Naive thymus-derived CD4-positive, alpha-beta T cell (primary cell): ENCODE data around the gene GRID2IP. TPM values are rescaled to one million over a fixed set of nuclear protein-coding genes. Genes with fewer than 3 reads are reported as not detected.

ENCODE experiments used
- ATAC-seq: fragments of 150-1000 bp; cut with Tn5 transposase; 2 replicates; pipeline ENCODE4 v1.10.0; 2021; ENCODE audit warnings: mild to moderate bottlenecking, moderate library complexity
- CTCF ChIA-PET: fragments of 350-600 bp; sonication (Branson Sonifier 250); formaldehyde crosslinking; loops from one replicate; lab custom pipeline; 2021; ENCODE audit warnings: antibody characterized with exemption; lab: Charles Lee
- POLR2A ChIA-PET: fragments of 350-600 bp; sonication (Branson Sonifier 250); formaldehyde crosslinking; loops from one replicate; lab custom pipeline; 2021; ENCODE audit warnings: antibody characterized with exemption, inconsistent platforms; lab: Charles Lee
- DNase-seq, 9 donors: peaks; one replicate each; pipeline versions ENCODE4 v3.0.0 to v3.0.0-alpha.2; 2020 to 2022; ENCODE audit warnings: mixed read lengths in 1 of 9
- H3K27ac ChIP-seq: one replicate; pipeline ENCODE4 v1.7.0; 2013; ENCODE audit warnings: mild to moderate bottlenecking, low read depth, low read length, moderate library complexity
- H3K27me3 ChIP-seq, 2 donors: one replicate each; pipeline ENCODE4 v1.7.0; 2013; ENCODE audit warnings: low read length in 2 of 2, mild to moderate bottlenecking in 2 of 2, moderate library complexity in 2 of 2; ENCODE audit not compliant: control insufficient read depth in 2 of 2, insufficient read depth in 2 of 2
- H3K36me3 ChIP-seq, 3 experiments: 1 replicate in 2 of 3; 2 replicates in 1 of 3; pipeline ENCODE4 v1.7.0; 2013; ENCODE audit warnings: low read length in 3 of 3, mild to moderate bottlenecking in 3 of 3, moderate library complexity in 1 of 3; ENCODE audit not compliant: insufficient read depth in 3 of 3, control insufficient read depth in 2 of 3
- H3K4me1 ChIP-seq, 2 donors: one replicate each; pipeline ENCODE4 v1.7.0; 2013; ENCODE audit warnings: low read length in 2 of 2, mild to moderate bottlenecking in 2 of 2, moderate library complexity in 1 of 2; ENCODE audit not compliant: control insufficient read depth in 2 of 2, insufficient read depth in 2 of 2
- H3K4me3 ChIP-seq: 2 replicates; pipeline ENCODE4 v1.7.0; 2013; ENCODE audit warnings: mild to moderate bottlenecking, low read length
- H3K9me3 ChIP-seq, 3 experiments: 1 replicate in 2 of 3; 2 replicates in 1 of 3; pipeline ENCODE4 v1.7.0; 2013; ENCODE audit warnings: low read length in 3 of 3; ENCODE audit not compliant: control insufficient read depth in 2 of 3
- H3K27ac Mint-ChIP-seq, 9 donors: one replicate each; pipeline ENCODE4 v1.8.0; 2020 to 2022; ENCODE audit warnings: mixed read lengths in 9 of 9, mild to moderate bottlenecking in 8 of 9, moderate library complexity in 5 of 9, inconsistent platforms in 2 of 9
- H3K27me3 Mint-ChIP-seq, 5 donors: one replicate each; pipeline ENCODE4 v1.8.0; 2021 to 2022; ENCODE audit warnings: mixed read lengths in 5 of 5, mild to moderate bottlenecking in 1 of 5
- H3K36me3 Mint-ChIP-seq, 5 donors: one replicate each; pipeline ENCODE4 v1.8.0; 2020 to 2022; ENCODE audit warnings: mixed read lengths in 5 of 5, mild to moderate bottlenecking in 3 of 5, inconsistent platforms in 1 of 5
- H3K4me1 Mint-ChIP-seq, 7 donors: one replicate each; pipeline ENCODE4 v1.8.0; 2020 to 2022; ENCODE audit warnings: mixed read lengths in 7 of 7, mild to moderate bottlenecking in 3 of 7, inconsistent platforms in 1 of 7
- H3K4me3 Mint-ChIP-seq, 10 donors: one replicate each; pipeline ENCODE4 v1.8.0; 2020 to 2022; ENCODE audit warnings: mild to moderate bottlenecking in 10 of 10, mixed read lengths in 10 of 10, moderate library complexity in 6 of 10, inconsistent platforms in 2 of 10
- H3K9me3 Mint-ChIP-seq, 11 donors: one replicate each; pipeline ENCODE4 v1.8.0; 2020 to 2022; ENCODE audit warnings: mixed read lengths in 11 of 11, mild to moderate bottlenecking in 4 of 11, inconsistent platforms in 1 of 11, moderate library complexity in 1 of 11
- intact Hi-C, 2 donors: fragments of 100-400 bp; cut with micrococcal nuclease; formaldehyde crosslinking; loops; one replicate each; pipeline ENCODE4 v1.15.1; 2023
- polyA plus RNA-seq, 2 donors: library from polyadenylated mRNA; unstranded; fragments of 300-500 nt; fragmentation: Illumina TruSeq; gene quantifications; one replicate each; pipeline ENCODE4 v1.2.3, GENCODE V29; 2021
- total RNA-seq, 6 experiments: library from RNA in 5 of 6; stranded (reverse) in 5 of 6; gene quantifications; 1 replicate in 5 of 6; 2 replicates in 1 of 6; pipeline ENCODE4 v1.2.3 and lab custom pipeline; 2021 to 2026

Gene GRID2IP
- total and polyA plus RNA-seq, 7 experiments from 2014 or later, result 0.24 to 1.5 (median 1.1) TPM; not detected in 3

- DNase-seq (peak; percentile 28 to 63 (median 51)), ATAC-seq (peak; percentile 84)
- peak overlapping the region in 3 of 9 donors; percentile 28 to 65 (median 62) for H3K27ac Mint-ChIP-seq
- Histone ChIP-seq H3K36me3 (no peaks in the 10 kb centered on the region), H3K9me3 (no peaks in the 10 kb centered on the region), H3K27ac (peak overlapping the region; percentile 51), H3K4me3 (peak overlapping the region; percentile 55), H3K27me3 (no peaks in the 10 kb centered on the region), H3K4me1 (peaks cover 0 to 5% of the 10 kb centered on the region in 2 donors)
- ChIA-PET CTCF (interaction anchor here (1.6 kb wide), 1 partner anchor 27 kb away, joined by 3 read pairs; no protein-coding TSS in a partner anchor), POLR2A (interaction anchor here (0.7 to 1.1 kb wide), 2 partner anchors 42 to 45 kb away, joined by 6 read pairs; no protein-coding TSS in a partner anchor)
- H3K4me1 Mint-ChIP-seq, result peaks cover 7 to 23% (median 14%) of the 10 kb centered on the region in 7 donors
- intact Hi-C loops, result loop anchor here in 1 of 2 donors (1.0 kb wide), 1 partner anchor 28 kb away; no protein-coding TSS in a partner anchor
- H3K27me3 Mint-ChIP-seq, result peaks cover 8 to 61% (median 18%) of the 10 kb centered on the region in 5 donors
- no peaks in the 10 kb centered on the region for H3K36me3 Mint-ChIP-seq
- H3K9me3 Mint-ChIP-seq, result no peaks in the 10 kb centered on the region
- peak overlapping the region; percentile 74 to 87 (median 81) for H3K4me3 Mint-ChIP-seq
Measured at GRCh38 chr7:6530626-6531491, 20.4 kb downstream of the GRID2IP start.

DNA sequence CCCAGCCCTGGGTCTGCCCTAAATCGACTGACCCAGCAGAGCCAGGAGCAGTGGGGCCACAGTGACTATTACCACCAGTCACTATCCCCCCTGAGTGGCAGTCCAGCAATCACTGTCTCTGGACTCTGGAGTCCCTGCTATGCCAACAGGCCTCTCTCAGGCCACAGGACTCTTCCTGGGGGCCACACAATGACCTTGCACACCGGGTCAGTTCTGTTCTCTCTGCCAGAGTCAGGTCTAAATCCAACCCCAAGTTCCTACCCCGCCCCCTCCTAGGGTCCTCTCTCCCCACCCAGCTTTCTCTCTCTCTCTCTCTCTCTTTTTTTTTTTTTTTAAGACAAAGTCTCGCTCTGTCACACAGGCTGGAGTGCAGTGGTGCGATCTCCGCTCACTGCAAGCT is 21.6 kb downstream of the GRID2IP start:
- Histone ChIP-seq H3K9me3 (no peaks in the 10 kb centered on the region), H3K36me3 (no peaks in the 10 kb centered on the region), H3K27ac (no peak overlapping the region), H3K4me1 (peaks cover 0 to 5% of the 10 kb centered on the region in 2 donors), H3K4me3 (no peak overlapping the region), H3K27me3 (no peaks in the 10 kb centered on the region)
- POLR2A ChIA-PET, result no interaction called here
- Mint-ChIP-seq H3K36me3 (no peaks in the 10 kb centered on the region), H3K9me3 (no peaks in the 10 kb centered on the region), H3K27ac (no peak overlapping the region), H3K27me3 (peaks cover 8 to 61% (median 18%) of the 10 kb centered on the region in 5 donors), H3K4me3 (peak overlapping the region in 8 of 10 donors; percentile 34 to 87 (median 42)), H3K4me1 (peaks cover 7 to 23% (median 14%) of the 10 kb centered on the region in 7 donors)
- intact Hi-C loops, result no loop called here
- ATAC-seq (no peak), DNase-seq (no peak)
- CTCF ChIA-PET, result interaction anchor here (1.6 kb wide), 1 partner anchor 29 kb away, joined by 3 read pairs; no protein-coding TSS in a partner anchor

DNA sequence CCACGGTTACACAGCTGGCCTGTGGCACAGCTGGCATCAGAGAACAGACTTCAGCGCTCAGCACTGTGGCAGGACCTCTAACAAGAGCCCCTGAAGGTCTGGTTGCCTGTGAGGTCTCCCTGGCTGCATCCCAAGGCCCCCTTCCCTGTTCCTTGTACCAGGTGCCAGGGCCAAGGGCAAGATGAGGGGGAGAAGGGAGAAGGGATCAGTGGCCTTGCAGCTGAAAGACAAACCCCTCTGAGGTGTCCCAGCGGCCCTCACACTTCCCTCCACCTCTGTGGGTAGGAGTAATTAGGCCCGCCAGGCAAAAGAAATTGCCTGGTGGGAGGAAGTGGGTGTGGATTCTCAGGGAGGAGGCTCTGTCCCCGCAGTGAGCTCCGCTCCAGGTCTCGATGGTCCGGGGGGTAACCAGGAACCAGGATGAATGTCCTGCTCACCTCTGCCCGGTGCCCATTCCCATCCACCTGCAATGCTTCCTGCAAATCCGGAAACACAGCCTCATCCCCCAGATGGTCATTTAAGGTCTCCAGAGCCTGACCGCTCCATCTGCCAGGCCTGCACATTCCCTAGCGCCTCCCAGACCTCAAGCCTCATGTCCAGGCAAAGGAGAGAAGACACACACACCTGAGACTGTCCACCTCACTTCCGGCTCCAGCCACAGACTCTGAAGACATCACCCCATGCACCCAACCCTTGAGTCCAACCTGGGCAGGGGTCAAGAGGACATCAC is 22.7 kb downstream of the GRID2IP start:
- ChIA-PET POLR2A (no interaction called here), CTCF (no interaction called here)
- Mint-ChIP-seq H3K27ac (no peak overlapping the region), H3K4me1 (peaks cover 7 to 20% (median 11%) of the 10 kb centered on the region in 7 donors), H3K9me3 (no peaks in the 10 kb centered on the region), H3K4me3 (peak overlapping the region in 3 of 10 donors; percentile 5 to 42 (median 16)), H3K27me3 (peaks cover 8 to 58% (median 22%) of the 10 kb centered on the region in 5 donors), H3K36me3 (no peaks in the 10 kb centered on the region)
- Histone ChIP-seq H3K36me3 (no peaks in the 10 kb centered on the region), H3K27me3 (no peaks in the 10 kb centered on the region), H3K4me3 (no peak overlapping the region), H3K27ac (no peak overlapping the region), H3K9me3 (no peaks in the 10 kb centered on the region), H3K4me1 (peaks cover 0 to 5% of the 10 kb centered on the region in 2 donors)
- intact Hi-C loops, result no loop called here
- ATAC-seq (no peak), DNase-seq (no peak)

GRCh38 chr7:6526997-6527378 is 24.3 kb downstream of the GRID2IP start:
- Mint-ChIP-seq H3K27me3 (peaks cover 8 to 56% (median 22%) of the 10 kb centered on the region in 5 donors), H3K27ac (no peak overlapping the region), H3K4me3 (peak overlapping the region; percentile 66 to 85 (median 80)), H3K9me3 (no peaks in the 10 kb centered on the region), H3K36me3 (no peaks in the 10 kb centered on the region), H3K4me1 (peaks cover 7 to 20% (median 11%) of the 10 kb centered on the region in 7 donors)
- Histone ChIP-seq H3K27me3 (no peaks in the 10 kb centered on the region), H3K27ac (no peak overlapping the region), H3K36me3 (no peaks in the 10 kb centered on the region), H3K4me1 (peaks cover 0 to 5% of the 10 kb centered on the region in 2 donors), H3K9me3 (no peaks in the 10 kb centered on the region), H3K4me3 (no peak overlapping the region)
- POLR2A ChIA-PET, result interaction anchor here (1.4 kb wide), 1 partner anchor 51 kb away, joined by 4 read pairs; the partner anchor contains the start of gene ZDHHC4
- DNase-seq (no peak), ATAC-seq (no peak)
- CTCF ChIA-PET, result interaction anchor here (1.3 kb wide), 1 partner anchor 9 kb away, joined by 5 read pairs; no protein-coding TSS in a partner anchor
- intact Hi-C loops, result no loop called here

GRCh38 chr7:6520163-6520981 is 30.9 kb downstream of the GRID2IP start:
- no peak overlapping the region for H3K27ac ChIP-seq
- Mint-ChIP-seq H3K36me3 (no peaks in the 10 kb centered on the region), H3K27ac (no peak overlapping the region), H3K4me1 (peaks cover 6 to 11% (median 9%) of the 10 kb centered on the region in 7 donors), H3K9me3 (no peaks in the 10 kb centered on the region), H3K27me3 (peaks cover 4 to 9% (median 8%) of the 10 kb centered on the region in 5 donors), H3K4me3 (no peak overlapping the region)
- H3K9me3 ChIP-seq, result no peaks in the 10 kb centered on the region
- CTCF ChIA-PET, result interaction anchor here (0.5 kb wide), 1 partner anchor 45 kb away, joined by 3 read pairs; no protein-coding TSS in a partner anchor
- POLR2A ChIA-PET, result interaction anchor here (0.7 kb wide), 1 partner anchor 40 kb away, joined by 3 read pairs; no protein-coding TSS in a partner anchor
- H3K4me3 ChIP-seq, result no peak overlapping the region
- no peaks in the 10 kb centered on the region for H3K27me3 ChIP-seq
- H3K36me3 ChIP-seq, result no peaks in the 10 kb centered on the region
- intact Hi-C loops, result no loop called here
- H3K4me1 ChIP-seq, result no peaks in the 10 kb centered on the region
- ATAC-seq (no peak), DNase-seq (no peak)
